Measurements from ENCODE around the gene NTHL1. TPM values are rescaled to one million over a fixed set of nuclear protein-coding genes. Genes with fewer than 3 reads are reported as not detected.

The NTHL1 gene
- total RNA-seq, 1 donor from 2014 or later = 50.7 TPM

DNA sequence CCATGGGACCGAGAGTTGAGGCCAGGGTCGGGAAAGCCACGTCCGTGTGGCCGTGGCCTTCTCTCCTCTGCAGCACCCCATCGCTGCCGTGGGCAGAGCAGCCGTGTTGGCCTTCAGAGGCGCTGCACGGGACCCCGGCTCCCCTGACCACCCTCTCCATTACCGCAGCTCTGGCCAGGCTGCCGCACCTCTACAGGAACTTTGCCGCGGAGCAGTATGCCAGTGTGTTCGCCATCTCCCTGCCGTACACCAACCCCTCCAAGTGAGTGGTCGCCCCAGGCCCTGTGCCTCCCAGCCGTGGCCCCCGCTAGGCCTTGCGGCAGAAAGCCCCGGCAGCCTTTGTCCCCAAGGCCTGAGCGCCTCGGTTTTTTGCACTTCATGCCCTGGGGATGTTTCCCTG lies 28.0 kb upstream of the NTHL1 start:
- H3K9me3 Mint-ChIP-seq = no peaks in the 10 kb centered on the region
- H3K27ac Mint-ChIP-seq (ENCODE audit: unreplicated experiment) = no peak overlapping the region
- H3K4me3 Mint-ChIP-seq = no peak overlapping the region
- no peak for DNase-seq (ENCODE audit: low read depth, low spot score)
- H3K36me3 Mint-ChIP-seq (ENCODE audit: low read depth) = no peaks in the 10 kb centered on the region
- no peaks in the 10 kb centered on the region for H3K4me1 Mint-ChIP-seq
- TF ChIP-seq, protein P1, sequence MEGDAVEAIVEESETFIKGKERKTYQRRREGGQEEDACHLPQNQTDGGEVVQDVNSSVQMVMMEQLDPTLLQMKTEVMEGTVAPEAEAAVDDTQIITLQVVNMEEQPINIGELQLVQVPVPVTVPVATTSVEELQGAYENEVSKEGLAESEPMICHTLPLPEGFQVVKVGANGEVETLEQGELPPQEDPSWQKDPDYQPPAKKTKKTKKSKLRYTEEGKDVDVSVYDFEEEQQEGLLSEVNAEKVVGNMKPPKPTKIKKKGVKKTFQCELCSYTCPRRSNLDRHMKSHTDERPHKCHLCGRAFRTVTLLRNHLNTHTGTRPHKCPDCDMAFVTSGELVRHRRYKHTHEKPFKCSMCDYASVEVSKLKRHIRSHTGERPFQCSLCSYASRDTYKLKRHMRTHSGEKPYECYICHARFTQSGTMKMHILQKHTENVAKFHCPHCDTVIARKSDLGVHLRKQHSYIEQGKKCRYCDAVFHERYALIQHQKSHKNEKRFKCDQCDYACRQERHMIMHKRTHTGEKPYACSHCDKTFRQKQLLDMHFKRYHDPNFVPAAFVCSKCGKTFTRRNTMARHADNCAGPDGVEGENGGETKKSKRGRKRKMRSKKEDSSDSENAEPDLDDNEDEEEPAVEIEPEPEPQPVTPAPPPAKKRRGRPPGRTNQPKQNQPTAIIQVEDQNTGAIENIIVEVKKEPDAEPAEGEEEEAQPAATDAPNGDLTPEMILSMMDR (conservative IDR thresholded peaks at IDR 0.05) = no peak
- no peaks in the 10 kb centered on the region for H3K27me3 Mint-ChIP-seq (ENCODE audit: low read depth)

DNA sequence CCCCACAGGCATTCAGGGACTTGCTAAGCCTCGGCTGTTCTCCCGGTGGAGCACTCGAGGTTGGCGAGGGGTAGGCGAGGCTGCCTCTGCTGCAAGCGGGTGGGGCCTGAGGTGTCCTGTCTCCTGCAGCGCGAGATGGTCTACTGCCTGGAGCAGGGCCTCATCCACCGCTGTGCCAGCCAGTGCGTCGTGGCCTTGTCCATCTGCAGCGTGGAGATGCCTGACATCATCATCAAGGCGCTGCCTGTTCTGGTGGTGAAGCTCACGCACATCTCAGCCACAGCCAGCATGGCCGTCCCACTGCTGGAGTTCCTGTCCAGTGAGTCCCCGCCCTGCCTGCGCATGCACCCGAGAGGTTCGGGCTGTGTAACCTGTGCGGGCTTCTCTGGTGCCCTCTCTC lies 26.4 kb upstream of the NTHL1 start:
- Mint-ChIP-seq H3K9me3 (no peaks in the 10 kb centered on the region), H3K27me3 (ENCODE audit: low read depth) (no peaks in the 10 kb centered on the region)
- TF ChIP-seq, protein P1 (conservative IDR thresholded peaks at IDR 0.05) = no peak

DNA sequence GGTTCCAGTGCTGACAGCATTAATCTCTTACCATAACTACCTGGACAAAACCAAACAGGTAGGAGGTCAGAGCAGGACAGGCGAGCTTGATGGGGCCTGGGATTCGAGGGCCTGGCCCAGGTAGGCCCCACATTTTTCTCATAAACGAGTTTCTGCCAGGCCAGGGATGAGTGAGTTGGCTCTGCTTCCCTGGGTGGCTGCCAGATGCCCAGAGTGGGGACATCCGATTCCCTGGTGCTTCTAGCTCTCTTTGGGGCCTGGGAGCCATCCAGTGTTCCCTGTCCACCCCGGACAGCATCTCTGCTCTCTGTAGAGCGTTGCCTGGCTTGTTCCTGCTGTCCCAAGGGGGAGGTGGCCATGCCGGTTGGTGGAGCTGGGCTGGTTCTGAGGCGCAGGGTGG lies 25.3 kb upstream of the NTHL1 start:
- Mint-ChIP-seq H3K9me3 (no peaks in the 10 kb centered on the region), H3K36me3 (ENCODE audit: low read depth) (no peaks in the 10 kb centered on the region), H3K27me3 (ENCODE audit: low read depth) (no peaks in the 10 kb centered on the region), H3K4me3 (no peak overlapping the region), H3K4me1 (no peaks in the 10 kb centered on the region), H3K27ac (ENCODE audit: unreplicated experiment) (no peak overlapping the region)
- TF ChIP-seq, protein P1 (conservative IDR thresholded peaks at IDR 0.05) = no peak
- no peak for DNase-seq (ENCODE audit: low read depth, low spot score)

More for the DNA sequence above, 26.4 kb upstream of the NTHL1 start:
- Mint-ChIP-seq H3K4me3 (no peak overlapping the region), H3K27ac (ENCODE audit: unreplicated experiment) (no peak overlapping the region), H3K36me3 (ENCODE audit: low read depth) (no peaks in the 10 kb centered on the region), H3K4me1 (no peaks in the 10 kb centered on the region)
- DNase-seq (ENCODE audit: low read depth, low spot score) = no peak

DNA sequence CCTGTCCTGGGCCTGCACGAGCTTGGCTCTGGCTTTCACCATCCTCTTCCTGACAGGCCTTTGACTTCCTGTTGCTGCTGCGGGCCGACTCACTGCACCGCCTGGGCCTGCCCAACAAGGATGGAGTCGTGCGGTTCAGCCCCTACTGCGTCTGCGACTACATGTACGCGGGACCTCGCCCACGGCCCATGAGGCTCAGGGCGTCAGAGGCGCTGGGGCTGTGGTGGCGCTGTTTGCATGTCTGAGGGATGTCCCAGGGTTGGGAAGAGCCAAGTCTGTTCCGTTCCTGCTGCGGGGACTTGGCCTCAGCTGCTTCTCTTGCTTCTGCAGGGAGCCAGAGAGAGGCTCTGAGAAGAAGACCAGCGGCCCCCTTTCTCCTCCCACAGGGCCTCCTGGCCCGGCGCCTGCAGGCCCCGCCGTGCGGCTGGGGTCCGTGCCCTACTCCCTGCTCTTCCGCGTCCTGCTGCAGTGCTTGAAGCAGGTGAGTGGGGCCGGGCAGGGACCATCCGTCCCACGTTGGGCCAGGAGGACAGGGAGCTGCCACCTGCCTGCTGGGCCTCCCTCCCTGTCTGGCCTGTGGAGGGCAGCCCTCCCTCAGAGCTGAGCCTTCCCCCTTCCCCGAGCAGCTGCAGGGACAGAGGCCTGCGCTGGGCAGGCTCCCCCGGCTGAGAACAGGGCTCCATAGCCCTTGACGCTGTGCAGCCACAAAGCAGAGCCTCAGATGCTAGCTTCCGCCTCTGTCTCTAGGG lies 24.0 kb upstream of the NTHL1 start:
- Mint-ChIP-seq H3K9me3 (no peaks in the 10 kb centered on the region), H3K4me3 (no peak overlapping the region), H3K27me3 (ENCODE audit: low read depth) (no peaks in the 10 kb centered on the region), H3K36me3 (ENCODE audit: low read depth) (no peaks in the 10 kb centered on the region), H3K27ac (ENCODE audit: unreplicated experiment) (no peak overlapping the region), H3K4me1 (no peaks in the 10 kb centered on the region)
- no peak for DNase-seq (ENCODE audit: low read depth, low spot score)
- TF ChIP-seq, protein P1 (conservative IDR thresholded peaks at IDR 0.05) = no peak

DNA sequence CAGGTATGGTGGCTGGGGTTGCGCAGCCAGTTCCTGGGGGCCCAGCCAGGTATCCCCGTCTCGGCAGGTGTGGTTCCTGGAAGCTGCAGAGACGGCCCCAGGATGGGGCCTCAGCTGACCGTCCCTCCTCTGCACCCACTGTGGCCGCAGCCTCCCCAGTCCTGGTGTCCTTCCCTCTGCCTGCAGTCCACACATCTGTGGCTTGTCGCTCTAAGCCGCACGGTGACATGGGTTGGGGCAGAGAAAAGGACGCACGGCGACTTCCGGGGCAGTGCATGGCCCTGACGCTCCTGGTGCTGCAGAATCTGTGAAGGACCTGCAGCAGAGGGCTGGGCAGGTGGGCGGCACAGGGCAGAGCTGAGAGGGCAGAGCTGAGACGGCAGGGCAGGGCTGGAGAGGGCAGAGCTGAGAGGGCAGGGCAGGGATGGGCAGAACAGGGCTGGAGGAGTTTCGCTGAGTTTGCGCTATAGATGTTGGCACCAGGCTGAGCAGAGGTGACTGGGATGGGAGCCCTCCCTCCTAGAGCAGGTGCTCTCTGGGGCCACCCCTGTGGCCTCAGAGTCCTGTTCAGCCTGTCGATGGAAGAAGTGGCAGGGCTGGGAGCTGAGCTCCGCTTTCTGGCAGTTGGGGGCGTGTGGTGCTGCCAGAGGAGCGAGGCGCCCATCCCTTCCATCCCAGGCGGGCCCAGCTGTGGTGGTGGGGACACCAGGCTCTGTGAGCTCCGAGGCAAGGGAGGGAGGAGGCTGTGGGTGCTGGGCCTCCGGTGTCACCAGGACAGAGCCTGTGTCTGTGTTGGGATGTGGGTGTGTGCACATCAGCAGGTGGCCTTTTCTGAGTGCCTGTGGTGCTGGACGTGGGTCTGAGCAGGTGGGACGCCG lies 23.2 kb upstream of the NTHL1 start:
- H3K27ac Mint-ChIP-seq (ENCODE audit: unreplicated experiment) = no peak overlapping the region

More for the DNA sequence above, 23.2 kb upstream of the NTHL1 start:
- H3K36me3 Mint-ChIP-seq (ENCODE audit: low read depth) = peaks cover 5% of the 10 kb centered on the region
- H3K4me1 Mint-ChIP-seq = no peaks in the 10 kb centered on the region
- H3K9me3 Mint-ChIP-seq = no peaks in the 10 kb centered on the region
- TF ChIP-seq, protein P1 (conservative IDR thresholded peaks at IDR 0.05) = no peak
- H3K27me3 Mint-ChIP-seq (ENCODE audit: low read depth) = no peaks in the 10 kb centered on the region
- no peak for DNase-seq (ENCODE audit: low read depth, low spot score)
- no peak overlapping the region for H3K4me3 Mint-ChIP-seq

All from neural crest cell (in vitro differentiated cells).